ENCODE results near the gene GRIK4.
"Not testable (repeated sequence)": the region's sequence is repeated elsewhere in the genome, so short reads cannot be mapped to it uniquely, and the experiment has no call there.

The GRIK4 gene, protein sequence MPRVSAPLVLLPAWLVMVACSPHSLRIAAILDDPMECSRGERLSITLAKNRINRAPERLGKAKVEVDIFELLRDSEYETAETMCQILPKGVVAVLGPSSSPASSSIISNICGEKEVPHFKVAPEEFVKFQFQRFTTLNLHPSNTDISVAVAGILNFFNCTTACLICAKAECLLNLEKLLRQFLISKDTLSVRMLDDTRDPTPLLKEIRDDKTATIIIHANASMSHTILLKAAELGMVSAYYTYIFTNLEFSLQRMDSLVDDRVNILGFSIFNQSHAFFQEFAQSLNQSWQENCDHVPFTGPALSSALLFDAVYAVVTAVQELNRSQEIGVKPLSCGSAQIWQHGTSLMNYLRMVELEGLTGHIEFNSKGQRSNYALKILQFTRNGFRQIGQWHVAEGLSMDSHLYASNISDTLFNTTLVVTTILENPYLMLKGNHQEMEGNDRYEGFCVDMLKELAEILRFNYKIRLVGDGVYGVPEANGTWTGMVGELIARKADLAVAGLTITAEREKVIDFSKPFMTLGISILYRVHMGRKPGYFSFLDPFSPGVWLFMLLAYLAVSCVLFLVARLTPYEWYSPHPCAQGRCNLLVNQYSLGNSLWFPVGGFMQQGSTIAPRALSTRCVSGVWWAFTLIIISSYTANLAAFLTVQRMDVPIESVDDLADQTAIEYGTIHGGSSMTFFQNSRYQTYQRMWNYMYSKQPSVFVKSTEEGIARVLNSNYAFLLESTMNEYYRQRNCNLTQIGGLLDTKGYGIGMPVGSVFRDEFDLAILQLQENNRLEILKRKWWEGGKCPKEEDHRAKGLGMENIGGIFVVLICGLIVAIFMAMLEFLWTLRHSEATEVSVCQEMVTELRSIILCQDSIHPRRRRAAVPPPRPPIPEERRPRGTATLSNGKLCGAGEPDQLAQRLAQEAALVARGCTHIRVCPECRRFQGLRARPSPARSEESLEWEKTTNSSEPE

DNA sequence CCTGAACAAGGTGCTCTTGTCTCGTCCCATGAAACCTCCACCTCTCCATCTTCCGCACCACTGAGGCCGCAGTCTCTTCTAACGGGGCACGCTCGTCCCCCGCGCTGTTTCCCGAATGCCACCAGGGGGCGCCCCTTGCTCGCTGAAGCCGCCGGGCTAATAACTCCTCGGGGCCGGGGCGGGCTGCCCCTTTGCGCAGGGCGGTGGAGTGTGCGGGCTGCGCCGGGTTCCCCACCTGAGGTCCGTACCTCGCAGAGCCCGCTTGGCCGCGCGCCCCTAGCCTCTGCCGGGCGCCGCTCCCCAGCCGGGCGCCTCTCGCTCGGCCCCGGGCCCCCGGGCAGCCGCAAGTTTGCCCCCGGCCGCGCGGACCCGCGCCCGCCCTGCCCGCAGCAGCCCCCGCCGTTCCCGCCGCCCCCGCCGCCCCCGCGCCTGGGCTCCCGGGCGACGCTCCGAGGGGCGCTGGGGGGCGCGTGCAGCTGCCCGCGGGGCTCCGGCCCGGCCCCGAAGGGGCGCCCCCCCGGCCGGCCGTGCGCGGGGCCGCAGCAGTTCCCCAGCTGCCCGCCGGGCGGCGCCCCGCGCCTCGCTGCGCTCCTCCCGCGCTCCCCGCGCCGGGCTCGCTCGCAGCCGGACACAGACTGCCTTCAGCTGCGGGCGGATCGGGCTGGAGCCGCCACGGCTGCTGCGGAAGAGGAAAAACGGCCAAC is at the start of gene GRIK4:
GRIK4 (plus strand) TSS at position 633 of the 704 bp plus-strand sequence. CDS start 148,571 bp downstream, outside the sequence.
- peak; percentile 48 for DNase-seq (ENCODE audit: low read depth)

GRCh38 chr11:120462825-120463224 is 48.7 kb upstream of the GRIK4 start:
- no peak for DNase-seq (ENCODE audit: low read depth)

DNA sequence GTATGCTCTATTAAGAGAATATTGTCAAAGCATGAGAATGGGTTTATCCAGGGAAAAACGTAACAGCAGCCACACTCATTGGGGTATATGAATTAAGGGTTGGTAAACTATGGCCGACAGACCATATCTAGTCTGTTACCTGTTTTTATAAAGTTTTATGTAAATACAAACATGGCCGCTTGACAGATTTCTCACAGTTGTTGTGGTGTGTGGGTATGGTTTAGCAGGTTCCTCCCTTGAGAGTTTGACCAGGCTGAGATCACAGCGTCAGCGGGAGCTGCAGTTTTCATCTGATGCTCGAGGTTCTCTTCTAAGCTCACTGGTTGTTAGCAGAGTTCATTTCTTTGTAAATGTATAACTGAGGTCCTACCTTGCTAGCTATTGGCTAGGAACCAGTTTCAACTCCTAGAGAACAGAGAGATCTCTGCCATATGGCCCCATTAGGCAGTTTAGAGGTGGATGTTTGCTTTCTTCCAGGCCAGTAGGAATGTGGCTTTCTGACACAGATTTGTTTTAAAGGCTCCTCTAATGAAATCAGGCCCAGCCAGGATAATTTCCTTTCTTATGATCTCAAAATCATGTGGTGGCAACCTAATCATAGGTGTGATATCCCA is 45.5 kb upstream of the GRIK4 start:
- DNase-seq (ENCODE audit: low read depth), result no peak

GRCh38 chr11:120467627-120468026 is 43.9 kb upstream of the GRIK4 start:
- DNase-seq (ENCODE audit: low read depth), result no peak

- DNase-seq (ENCODE audit: low read depth), result no peak
Observed at GRCh38 chr11:120471131-120471530, 40.4 kb upstream of the GRIK4 start.

DNA sequence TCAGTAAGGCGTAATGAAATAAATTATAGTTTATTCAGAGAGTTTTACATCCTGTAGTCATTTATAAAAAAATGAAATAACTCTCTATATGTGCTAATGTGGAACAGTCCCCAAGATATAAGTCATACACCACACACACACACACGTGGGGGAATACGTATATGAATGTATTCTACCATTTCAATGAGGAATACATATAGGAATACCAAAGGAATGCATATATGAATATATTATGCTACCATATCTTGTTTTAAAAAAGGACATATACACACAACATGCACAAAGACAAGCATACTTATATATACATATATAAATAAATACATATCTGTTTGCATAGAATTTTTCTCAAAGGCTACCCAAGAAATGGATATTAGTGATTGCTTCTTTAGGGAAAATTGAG is 39.6 kb upstream of the GRIK4 start:
- DNase-seq (ENCODE audit: low read depth), result no peak

GRCh38 chr11:120473503-120473902 is 38.0 kb upstream of the GRIK4 start:
- DNase-seq (ENCODE audit: low read depth), result no peak

- DNase-seq (ENCODE audit: low read depth), result no peak
Observed at GRCh38 chr11:120482149-120482548, 29.4 kb upstream of the GRIK4 start.

- no peak for DNase-seq (ENCODE audit: low read depth)
Observed at GRCh38 chr11:120484722-120485121, 26.8 kb upstream of the GRIK4 start.

DNA sequence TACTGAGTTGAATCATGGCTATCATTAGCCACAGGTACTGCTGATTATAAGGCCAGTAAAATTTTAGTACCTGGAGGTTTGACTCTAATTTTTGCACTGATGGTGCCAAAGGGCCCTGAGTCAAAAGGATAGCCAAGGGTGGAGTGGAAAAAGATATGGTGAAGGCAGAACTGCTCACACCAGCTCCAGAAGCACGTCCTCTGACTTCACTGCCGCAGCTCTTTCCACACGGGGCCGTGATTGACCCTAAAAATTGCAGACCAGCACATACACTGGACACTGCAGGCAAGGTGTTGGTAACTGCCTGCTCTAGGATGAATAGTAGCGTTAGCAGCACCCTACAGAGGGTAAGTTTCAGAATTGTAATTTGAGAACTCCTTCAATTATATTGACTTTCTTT is 25.4 kb upstream of the GRIK4 start:
- DNase-seq (ENCODE audit: low read depth), result no peak

GRCh38 chr11:120489799-120490198 is 21.7 kb upstream of the GRIK4 start:
- no peak for DNase-seq (ENCODE audit: low read depth)

DNA sequence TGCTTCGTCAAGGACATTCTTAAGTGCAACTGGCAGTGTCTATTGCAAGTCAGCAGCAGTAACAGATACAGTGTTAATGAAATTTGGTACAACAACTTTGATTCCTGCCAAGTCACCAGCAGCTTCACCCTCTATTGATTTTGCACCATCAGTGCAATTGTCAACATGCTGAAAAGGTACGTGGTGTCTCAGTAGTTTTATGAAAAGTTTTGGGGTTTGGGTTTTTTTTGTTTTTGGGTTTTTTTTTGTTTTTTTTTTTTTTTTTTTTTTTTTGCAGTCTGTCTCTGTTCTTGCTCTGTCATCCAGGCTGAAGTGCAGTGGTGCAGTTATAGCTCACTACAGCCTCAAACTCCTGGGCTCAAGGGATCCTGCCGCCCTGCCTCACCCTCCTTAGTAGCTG is 19.1 kb upstream of the GRIK4 start:
- no peak for DNase-seq (ENCODE audit: low read depth)

GRCh38 chr11:120494595-120494994 is 17.0 kb upstream of the GRIK4 start:
- no peak for DNase-seq (ENCODE audit: low read depth)

GRCh38 chr11:120499088-120499487 is 12.5 kb upstream of the GRIK4 start:
- DNase-seq (ENCODE audit: low read depth), result no peak

GRCh38 chr11:120499859-120500258 is 11.7 kb upstream of the GRIK4 start:
- DNase-seq (ENCODE audit: low read depth), result no peak

GRCh38 chr11:120500414-120501071 is 11.0 kb upstream of the GRIK4 start:
- no peak for DNase-seq (ENCODE audit: low read depth)

- DNase-seq (ENCODE audit: low read depth), result no peak
Observed at GRCh38 chr11:120501440-120501839, 10.1 kb upstream of the GRIK4 start.

DNA sequence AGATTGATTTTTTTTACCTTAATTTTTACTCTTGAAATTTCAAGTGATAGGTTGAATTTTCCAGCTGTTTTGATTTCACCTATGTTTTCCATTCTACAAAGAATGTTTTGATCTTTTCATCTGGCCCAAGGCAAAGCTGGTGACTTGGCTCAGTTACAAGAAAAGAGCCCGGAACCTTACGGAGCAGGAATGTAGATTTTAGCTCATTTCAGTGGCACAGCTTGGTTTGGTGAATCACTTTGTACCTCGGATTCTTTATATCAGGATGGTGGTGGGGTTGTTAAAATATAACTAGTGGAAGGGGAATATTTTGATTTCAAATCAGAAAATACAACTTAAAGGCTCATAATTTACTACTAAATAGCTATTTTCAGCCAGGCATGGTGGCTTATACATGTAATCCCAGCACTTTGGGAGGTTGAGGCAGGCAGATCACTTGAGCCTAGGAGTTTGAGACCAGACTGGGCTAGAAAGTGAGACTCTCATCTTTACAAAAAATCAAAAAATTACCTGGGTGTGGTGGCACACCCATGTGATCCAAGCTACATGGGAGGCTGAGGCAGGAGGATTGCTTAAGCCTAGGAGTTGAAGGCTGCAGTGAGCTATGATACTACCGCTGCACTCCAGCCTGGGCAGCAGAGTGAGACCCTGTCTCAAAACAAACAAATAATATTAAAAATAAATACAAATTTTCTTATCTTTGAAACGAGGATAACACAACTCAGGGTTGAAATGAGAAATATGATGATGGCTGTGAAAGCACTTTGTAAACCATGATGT is 9.4 kb upstream of the GRIK4 start:
- no peak for DNase-seq (ENCODE audit: low read depth)

GRCh38 chr11:120503529-120503928 is 8.0 kb upstream of the GRIK4 start:
- DNase-seq (ENCODE audit: low read depth), result not testable (repeated sequence)

- DNase-seq (ENCODE audit: low read depth), result no peak
Observed at GRCh38 chr11:120505801-120506425, 5.6 kb upstream of the GRIK4 start.

Measured in stimulated activated CD8-positive, alpha-beta memory T cell treated with anti-CD3 and anti-CD28 coated beads, Interleukin-12 subunit alpha, Interleukin-12 subunit beta, amount 100 ng/mL, for 4 hours (primary cell).